LHCN-M2 (cell line): ENCODE data around the gene PCBD1. TPM values are rescaled to one million over a fixed set of nuclear protein-coding genes. Genes with fewer than 3 reads are reported as not detected.

Source experiments
- DNase-seq: peaks from one replicate; pipeline ENCODE4 v3.0.0-alpha.2; 2012; ENCODE audit warnings: low read depth
- total RNA-seq: library from RNA; depleted of rRNA; stranded (reverse); fragments of >200 nt; gene quantifications from 2 replicates; pipeline ENCODE4 v1.2.3, GENCODE V29; 2014

The PCBD1 gene
- total RNA-seq, 1 experiment from 2014 or later: 32.4 TPM

DNA sequence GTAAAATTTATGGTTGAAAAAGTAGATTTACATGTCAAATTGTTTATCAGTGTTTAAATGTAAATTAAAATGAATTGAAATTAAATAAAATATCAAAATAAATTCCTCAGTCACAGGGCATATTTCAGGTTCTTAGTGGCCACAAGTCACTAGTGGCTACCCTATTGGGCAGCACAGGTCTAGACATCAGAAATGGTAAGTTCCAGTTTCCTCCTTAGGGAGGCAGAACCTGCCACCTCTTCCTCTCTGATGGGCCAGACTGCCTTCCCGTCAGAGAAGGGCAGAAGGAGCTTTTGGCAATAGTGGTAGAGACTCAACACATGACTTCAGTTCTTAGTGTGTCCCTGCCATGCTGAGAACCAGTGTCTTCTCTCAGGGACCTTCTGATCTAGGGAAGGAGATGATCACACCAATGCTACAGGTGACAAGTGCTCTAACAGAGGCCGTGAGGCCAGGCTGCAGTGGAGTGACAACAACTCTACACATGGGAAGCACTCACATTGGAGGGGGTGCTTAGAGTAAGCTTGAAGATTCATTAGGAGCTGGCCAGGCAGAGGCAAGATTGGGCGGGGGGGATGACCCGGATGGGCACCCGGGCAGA is 14.4 kb upstream of the PCBD1 start:
- DNase-seq: no peak

- DNase-seq: no peak
These were observed 13.0 kb upstream of the PCBD1 start for GRCh38 chr10:70901276-70901878.

GRCh38 chr10:70899096-70899495 is 10.7 kb upstream of the PCBD1 start:
- DNase-seq: no peak

- DNase-seq: no peak
These were observed 10.3 kb upstream of the PCBD1 start for GRCh38 chr10:70898687-70899086.

GRCh38 chr10:70896551-70896950 is 8.2 kb upstream of the PCBD1 start:
- no peak for DNase-seq

- DNase-seq: no peak
These were observed 6.1 kb upstream of the PCBD1 start for GRCh38 chr10:70894416-70894815.

DNA sequence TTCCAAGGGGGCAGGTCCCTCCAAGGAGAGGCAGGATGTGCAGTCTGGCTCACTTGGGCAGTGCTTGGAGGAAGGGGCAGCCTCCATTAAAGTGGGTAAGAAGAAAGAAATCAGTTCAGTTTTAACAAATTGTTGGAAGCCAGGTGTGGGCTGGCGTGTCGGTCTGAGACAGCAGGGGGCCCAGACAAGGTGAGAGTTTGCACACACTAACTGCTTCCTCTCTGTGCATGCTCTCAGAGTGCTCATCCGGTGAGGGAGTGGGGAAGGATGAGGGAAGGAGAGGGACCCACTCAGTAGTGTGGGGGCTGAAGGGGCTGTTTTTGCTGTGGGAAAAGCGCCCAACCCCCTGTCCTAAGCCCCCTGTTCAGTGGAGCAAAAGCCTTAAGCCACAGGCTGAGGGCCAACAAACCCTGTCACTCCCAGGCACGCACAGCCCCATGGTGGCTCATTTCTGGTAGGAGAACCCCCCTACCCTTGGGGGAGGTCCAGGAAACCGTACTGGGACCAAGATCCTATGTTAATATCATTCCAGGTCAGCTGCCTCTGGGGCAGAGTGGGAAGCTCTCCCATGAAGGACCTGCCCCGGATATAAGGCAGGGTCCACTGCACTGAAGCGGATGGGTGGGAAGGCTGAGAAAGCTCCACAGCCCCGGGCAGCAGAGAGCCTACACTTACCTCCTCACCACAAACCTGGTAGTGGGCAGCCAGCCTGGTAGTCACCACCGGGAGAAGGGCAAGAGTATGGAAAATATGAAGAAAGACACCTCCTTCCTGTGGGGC is 5.1 kb upstream of the PCBD1 start:
- DNase-seq: no peak

- no peak for DNase-seq
These were observed 4.3 kb upstream of the PCBD1 start for GRCh38 chr10:70892631-70893030.

GRCh38 chr10:70891627-70892026 is 3.3 kb upstream of the PCBD1 start:
- peak; percentile 35 for DNase-seq

- no peak for DNase-seq
These were observed 2.6 kb upstream of the PCBD1 start for GRCh38 chr10:70890917-70891431.

- DNase-seq: no peak
These were observed 926 bp upstream of the PCBD1 start for GRCh38 chr10:70889291-70889690.

- no peak for DNase-seq
These were observed 1.3 kb downstream of the PCBD1 start for GRCh38 chr10:70886921-70887665.

- no peak for DNase-seq
These were observed 2.1 kb downstream of the PCBD1 start for GRCh38 chr10:70885931-70886903.

- no peak for DNase-seq
These were observed 2.9 kb downstream of the PCBD1 start for GRCh38 chr10:70885481-70885880.

DNA sequence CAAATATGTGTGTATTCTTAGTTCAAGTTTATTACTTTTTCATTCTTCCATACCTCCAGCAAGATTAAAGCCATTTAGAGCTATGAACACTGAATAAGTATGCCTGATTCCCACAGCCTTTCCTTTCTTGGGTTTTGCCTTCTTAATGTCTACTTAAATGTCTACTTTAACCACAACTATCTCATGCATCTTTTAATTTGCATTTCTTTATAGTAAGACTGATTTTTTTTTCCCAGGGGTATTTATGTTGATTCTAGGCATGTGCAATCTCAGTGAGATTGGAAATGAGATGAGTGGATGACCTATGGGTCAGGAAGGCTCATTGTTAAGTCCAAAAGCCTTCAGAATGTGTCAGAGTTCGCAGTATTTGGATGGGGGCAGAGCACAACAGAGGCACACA is 3.6 kb downstream of the PCBD1 start:
- no peak for DNase-seq

- DNase-seq: peak; percentile 67
These were observed 8.3 kb downstream of the PCBD1 start for GRCh38 chr10:70880077-70880534.

GRCh38 chr10:70879207-70879606 is 9.2 kb downstream of the PCBD1 start:
- peak; percentile 11 for DNase-seq

DNA sequence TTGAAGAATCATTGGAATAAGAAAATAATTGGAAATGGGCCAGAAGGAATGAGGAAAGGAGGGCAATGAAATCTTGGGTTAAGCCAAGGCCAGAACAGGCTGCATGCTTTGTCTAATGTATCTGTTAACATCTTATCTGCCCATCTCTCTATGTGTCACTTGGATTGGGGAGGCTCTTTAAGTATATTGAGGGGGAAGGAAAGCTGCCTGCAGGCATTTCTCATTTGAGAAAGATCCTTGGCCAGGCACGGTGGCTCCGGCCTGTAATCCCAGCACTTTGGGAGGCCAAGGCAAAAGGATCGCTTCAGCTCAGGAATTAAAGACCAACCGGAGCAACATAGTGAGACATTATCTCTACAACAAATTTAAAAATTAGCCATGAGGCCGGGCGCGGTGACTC is 14.3 kb downstream of the PCBD1 start:
- no peak for DNase-seq

- DNase-seq: no peak
These were observed 16.1 kb downstream of the PCBD1 start for GRCh38 chr10:70872291-70872690.

- peak; percentile 56 for DNase-seq
These were observed 21.9 kb downstream of the PCBD1 start for GRCh38 chr10:70866424-70866823.

GRCh38 chr10:70864935-70865334 is 23.4 kb downstream of the PCBD1 start:
- DNase-seq: no peak
